AG20443 (cell line): ENCODE measurements around the gene NOM1.

Experiments used
- DNase-seq: peaks from one replicate; pipeline ENCODE4 v3.0.0; 2012; ENCODE audit warnings: low spot score, mixed read lengths

NOM1 gene

GRCh38 chr7:157017603-157018327 is 68.3 kb downstream of the NOM1 start:
- no peak for DNase-seq

GRCh38 chr7:157018328-157018996 is 69.0 kb downstream of the NOM1 start:
- no peak for DNase-seq

- no peak for DNase-seq
Measured at GRCh38 chr7:157018997-157019608, 69.6 kb downstream of the NOM1 start.

- DNase-seq: no peak
Measured at GRCh38 chr7:157019718-157020451, 70.4 kb downstream of the NOM1 start.

- no peak for DNase-seq
Measured at GRCh38 chr7:157020514-157021070, 71.1 kb downstream of the NOM1 start.

GRCh38 chr7:157021071-157021870 is 71.8 kb downstream of the NOM1 start:
- no peak for DNase-seq

- DNase-seq: no peak
Measured at GRCh38 chr7:157021871-157022680, 72.6 kb downstream of the NOM1 start.
